ENCODE data around the gene SPRR2B.

SPRR2B gene

DNA sequence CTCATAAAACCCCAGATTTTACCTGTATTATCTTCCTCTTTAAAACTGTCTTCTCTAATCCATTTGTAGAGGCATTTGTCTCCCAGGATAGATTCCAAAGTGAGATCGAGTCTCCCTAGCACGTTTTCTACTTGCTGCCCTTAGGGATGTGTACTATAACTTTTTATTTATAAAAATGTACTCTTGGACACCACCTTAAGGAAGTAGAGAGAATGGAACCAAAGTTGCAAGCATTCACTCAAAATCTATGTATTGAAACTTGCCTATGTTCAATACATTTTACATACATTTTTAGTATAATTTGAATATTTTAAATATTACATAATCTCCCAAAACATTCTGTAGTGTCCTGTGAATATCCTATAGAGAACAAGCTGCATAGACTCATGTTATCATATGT, 13.3 kb downstream of the SPRR2B start:
- TF ChIP-seq, protein P1, sequence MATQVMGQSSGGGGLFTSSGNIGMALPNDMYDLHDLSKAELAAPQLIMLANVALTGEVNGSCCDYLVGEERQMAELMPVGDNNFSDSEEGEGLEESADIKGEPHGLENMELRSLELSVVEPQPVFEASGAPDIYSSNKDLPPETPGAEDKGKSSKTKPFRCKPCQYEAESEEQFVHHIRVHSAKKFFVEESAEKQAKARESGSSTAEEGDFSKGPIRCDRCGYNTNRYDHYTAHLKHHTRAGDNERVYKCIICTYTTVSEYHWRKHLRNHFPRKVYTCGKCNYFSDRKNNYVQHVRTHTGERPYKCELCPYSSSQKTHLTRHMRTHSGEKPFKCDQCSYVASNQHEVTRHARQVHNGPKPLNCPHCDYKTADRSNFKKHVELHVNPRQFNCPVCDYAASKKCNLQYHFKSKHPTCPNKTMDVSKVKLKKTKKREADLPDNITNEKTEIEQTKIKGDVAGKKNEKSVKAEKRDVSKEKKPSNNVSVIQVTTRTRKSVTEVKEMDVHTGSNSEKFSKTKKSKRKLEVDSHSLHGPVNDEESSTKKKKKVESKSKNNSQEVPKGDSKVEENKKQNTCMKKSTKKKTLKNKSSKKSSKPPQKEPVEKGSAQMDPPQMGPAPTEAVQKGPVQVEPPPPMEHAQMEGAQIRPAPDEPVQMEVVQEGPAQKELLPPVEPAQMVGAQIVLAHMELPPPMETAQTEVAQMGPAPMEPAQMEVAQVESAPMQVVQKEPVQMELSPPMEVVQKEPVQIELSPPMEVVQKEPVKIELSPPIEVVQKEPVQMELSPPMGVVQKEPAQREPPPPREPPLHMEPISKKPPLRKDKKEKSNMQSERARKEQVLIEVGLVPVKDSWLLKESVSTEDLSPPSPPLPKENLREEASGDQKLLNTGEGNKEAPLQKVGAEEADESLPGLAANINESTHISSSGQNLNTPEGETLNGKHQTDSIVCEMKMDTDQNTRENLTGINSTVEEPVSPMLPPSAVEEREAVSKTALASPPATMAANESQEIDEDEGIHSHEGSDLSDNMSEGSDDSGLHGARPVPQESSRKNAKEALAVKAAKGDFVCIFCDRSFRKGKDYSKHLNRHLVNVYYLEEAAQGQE (IDR thresholded peaks at IDR 0.05; ENCODE audit: insufficient read depth in 1 of 2, low read depth in 2 of 2, low read length in 2 of 2): no peak
- no peak for TF ChIP-seq POLR2AphosphoS5 (IDR thresholded peaks at IDR 0.05; ENCODE audit: low read depth, low read length)
- TF ChIP-seq FOXP2 (optimal IDR thresholded peaks at IDR 0.05; ENCODE audit: borderline replicate concordance, extremely low read depth, extremely low read length, insufficient read depth): no peak
- no peak for TF ChIP-seq SIN3A (IDR thresholded peaks at IDR 0.05; ENCODE audit: borderline replicate concordance, insufficient read depth, low read length)
- no peak for TF ChIP-seq TAF1 (IDR thresholded peaks at IDR 0.05; ENCODE audit: borderline replicate concordance, insufficient read depth, low read length)

DNA sequence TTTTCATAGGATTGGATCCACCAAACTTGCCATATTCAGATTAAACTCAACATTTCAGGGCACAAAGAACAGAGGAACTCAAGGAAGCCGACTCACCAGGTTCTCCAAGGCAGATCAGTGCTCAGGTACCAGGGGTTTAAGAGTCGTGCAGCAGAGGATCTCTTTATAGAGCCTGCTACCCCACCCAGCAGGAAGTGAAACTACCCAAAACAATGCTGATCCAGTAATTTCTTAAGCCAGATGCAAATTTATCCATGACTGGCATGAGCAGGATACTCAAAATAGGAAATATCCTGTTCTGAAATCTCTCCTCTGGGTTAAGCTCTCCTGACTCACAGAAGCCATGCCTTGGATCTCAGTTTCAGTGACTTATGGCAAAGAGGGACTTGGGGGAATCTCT, 14.0 kb downstream of the SPRR2B start, which contains the start of gene SPRR2A:
Gene SPRR2A (minus strand): TSS at position 138 of the 400 bp plus-strand sequence. CDS start 777 bp downstream, outside the sequence.
- TF ChIP-seq TAF1 (IDR thresholded peaks at IDR 0.05; ENCODE audit: borderline replicate concordance, insufficient read depth, low read length) (no peak), FOXP2 (optimal IDR thresholded peaks at IDR 0.05; ENCODE audit: borderline replicate concordance, extremely low read depth, extremely low read length, insufficient read depth) (no peak), SIN3A (IDR thresholded peaks at IDR 0.05; ENCODE audit: borderline replicate concordance, insufficient read depth, low read length) (no peak)
- TF ChIP-seq, protein P1 (IDR thresholded peaks at IDR 0.05; ENCODE audit: insufficient read depth in 1 of 2, low read depth in 2 of 2, low read length in 2 of 2): no peak

DNA sequence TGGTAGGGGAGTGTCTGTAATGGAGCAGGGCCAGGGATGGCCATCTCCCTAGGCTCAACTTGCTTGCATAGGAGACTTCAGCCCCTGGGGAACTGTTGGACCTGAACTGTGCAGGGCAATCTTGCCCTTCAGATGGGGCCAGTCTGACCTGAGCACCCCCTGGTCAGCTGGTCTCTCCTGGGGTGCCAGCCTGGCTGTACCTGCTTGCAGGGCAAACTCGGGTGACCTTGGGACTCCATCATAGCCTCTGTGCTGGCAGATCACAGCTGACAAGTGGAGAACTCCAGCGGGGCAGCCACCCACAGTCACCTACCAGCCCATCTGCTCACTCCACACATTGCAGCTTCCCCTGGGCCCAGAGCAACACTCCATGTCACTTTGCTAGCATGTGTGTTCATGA, 22.2 kb downstream of the SPRR2B start:
- TF ChIP-seq FOXP2 (optimal IDR thresholded peaks at IDR 0.05; ENCODE audit: borderline replicate concordance, extremely low read depth, extremely low read length, insufficient read depth) (no peak), POLR2AphosphoS5 (IDR thresholded peaks at IDR 0.05; ENCODE audit: low read depth, low read length) (no peak)

DNA sequence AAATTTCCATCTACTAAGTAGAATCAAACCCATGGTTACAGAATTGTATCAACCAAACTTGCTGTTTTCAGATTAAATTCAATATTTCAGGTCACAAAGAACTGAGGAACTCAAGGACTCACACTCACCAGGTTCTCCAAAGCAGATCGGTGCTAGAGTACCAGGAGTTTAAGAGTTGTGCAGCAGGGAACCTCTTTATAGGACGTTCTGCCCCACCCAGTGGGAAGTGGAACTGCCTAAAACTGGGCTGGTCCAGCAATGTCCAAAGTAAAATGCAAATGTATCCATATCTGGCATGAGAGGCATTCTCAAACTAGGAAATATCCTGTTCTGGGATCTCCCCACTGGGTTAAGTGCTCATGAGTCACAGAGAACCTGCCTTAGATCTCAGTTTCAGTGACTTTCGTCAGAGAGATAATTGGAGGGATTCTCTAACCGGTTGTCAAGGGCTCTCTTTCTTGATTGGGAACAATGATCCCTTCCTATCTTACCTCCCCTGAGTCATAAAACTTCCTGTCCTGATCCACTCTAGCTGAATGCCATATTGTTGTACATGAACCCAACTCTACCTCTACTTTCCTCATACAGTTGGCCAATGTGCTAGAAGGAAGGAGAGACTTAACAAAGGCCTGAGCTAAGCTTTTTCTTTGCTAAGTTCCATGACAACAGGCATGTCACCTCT, 30.3 kb downstream of the SPRR2B start, which contains the start of gene SPRR2D:
Gene SPRR2D (minus strand): TSS at position 171 of the 682 bp plus-strand sequence. CDS start 774 bp downstream, outside the sequence.
- TF ChIP-seq TAF1 (IDR thresholded peaks at IDR 0.05; ENCODE audit: borderline replicate concordance, insufficient read depth, low read length): no peak
- TF ChIP-seq SIN3A (IDR thresholded peaks at IDR 0.05; ENCODE audit: borderline replicate concordance, insufficient read depth, low read length): no peak
- TF ChIP-seq POLR2AphosphoS5 (IDR thresholded peaks at IDR 0.05; ENCODE audit: low read depth, low read length): no peak
- TF ChIP-seq FOXP2 (optimal IDR thresholded peaks at IDR 0.05; ENCODE audit: borderline replicate concordance, extremely low read depth, extremely low read length, insufficient read depth): no peak
- TF ChIP-seq, protein P1 (IDR thresholded peaks at IDR 0.05; ENCODE audit: insufficient read depth in 1 of 2, low read depth in 2 of 2, low read length in 2 of 2): no peak

DNA sequence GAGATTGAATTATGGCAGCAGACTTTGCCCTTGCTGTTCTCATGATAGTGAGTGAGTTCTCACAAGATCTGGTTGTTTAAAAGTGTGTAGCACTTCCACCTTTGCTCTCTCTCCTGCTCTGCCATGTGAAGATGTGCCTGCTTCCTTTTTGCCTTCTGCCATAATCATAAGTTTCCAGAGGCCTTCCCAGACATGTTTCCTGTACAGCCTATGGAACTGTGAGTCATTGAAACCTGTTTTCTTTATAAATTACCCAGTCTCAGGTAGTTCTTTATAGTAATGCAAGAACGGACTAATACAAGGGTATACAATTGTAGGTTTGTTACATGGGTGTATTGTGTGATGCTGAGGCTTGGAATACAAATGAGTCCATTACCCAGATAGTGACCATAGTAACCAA, 36.2 kb downstream of the SPRR2B start:
- no peak for TF ChIP-seq POLR2AphosphoS5 (IDR thresholded peaks at IDR 0.05; ENCODE audit: low read depth, low read length)
- TF ChIP-seq SIN3A (IDR thresholded peaks at IDR 0.05; ENCODE audit: borderline replicate concordance, insufficient read depth, low read length): no peak
- TF ChIP-seq, protein P1 (IDR thresholded peaks at IDR 0.05; ENCODE audit: insufficient read depth in 1 of 2, low read depth in 2 of 2, low read length in 2 of 2): no peak
- TF ChIP-seq FOXP2 (optimal IDR thresholded peaks at IDR 0.05; ENCODE audit: borderline replicate concordance, extremely low read depth, extremely low read length, insufficient read depth): no peak
- TF ChIP-seq TAF1 (IDR thresholded peaks at IDR 0.05; ENCODE audit: borderline replicate concordance, insufficient read depth, low read length): no peak

All from PFSK-1 (cell line).